GM12891 (cell line): ENCODE data around the gene ANO7.

Experiments used
- POLR2A ChIP-seq: IDR thresholded peaks from 2 replicates; pipeline ENCODE4 v1.6.1; 2011; ENCODE audit warnings: low read depth, low read length, control low read depth
- POLR2AphosphoS5 ChIP-seq: IDR thresholded peaks from 2 replicates; pipeline ENCODE4 v1.6.1; 2011; ENCODE audit warnings: low read depth, low read length, control low read depth
- SPI1 ChIP-seq: IDR thresholded peaks from 2 replicates; pipeline ENCODE4 v1.6.1; 2011; ENCODE audit warnings: low read depth, low read length, control low read depth

GRCh38 chr2:241223211-241224017, 34.9 kb downstream of the ANO7 start:
- no peak for TF ChIP-seq POLR2A
- no peak for TF ChIP-seq POLR2AphosphoS5
- no peak for TF ChIP-seq SPI1
